ENCODE measurements around the gene HEPHL1. TPM values are rescaled to one million over a fixed set of nuclear protein-coding genes. Genes with fewer than 3 reads are reported as not detected.
A peak's percentile ranks its signal among the peaks of the same experiment; 100 is the strongest.

HEPHL1 gene
- total and polyA plus RNA-seq, 2 donors (not counting 1 experiment from before 2014, with no cell fraction given), result not detected

DNA sequence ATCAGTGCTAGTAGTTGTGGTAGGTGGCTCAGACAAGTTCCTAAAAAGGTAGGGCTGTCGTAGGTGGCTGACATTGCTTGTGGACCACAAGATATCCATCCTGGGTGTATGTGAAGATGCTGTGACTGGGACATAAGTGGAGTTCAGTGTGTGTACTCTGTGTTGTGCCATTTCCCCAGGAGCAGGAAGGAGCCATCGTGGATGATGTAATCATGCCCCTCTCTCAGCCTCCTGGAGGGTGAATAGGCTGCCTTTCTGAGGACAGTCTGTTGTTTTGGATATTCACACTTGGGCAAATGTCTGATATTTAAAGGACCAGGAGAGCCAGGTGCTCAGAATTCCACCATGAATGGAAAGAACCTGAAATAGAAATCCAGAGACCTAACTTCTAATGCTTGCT is 2.7 kb downstream of the HEPHL1 start:
- H3K4me1 ChIP-seq (ENCODE audit: control insufficient read depth, extremely low read depth, insufficient read depth, low read length), result no peaks in the 10 kb centered on the region
- no peak overlapping the region for H3K9ac ChIP-seq (ENCODE audit: insufficient read depth, low read length)
- H4K20me1 ChIP-seq (ENCODE audit: control insufficient read depth, extremely low read depth, insufficient read depth, low read length), result no peaks in the 10 kb centered on the region
- no peaks in the 10 kb centered on the region for H3K9me3 ChIP-seq (ENCODE audit: control insufficient read depth, insufficient read depth, low read depth, low read length)
- H3K36me3 ChIP-seq (ENCODE audit: control insufficient read depth, insufficient read depth, low read length), result no peaks in the 10 kb centered on the region
- TF ChIP-seq, protein P1, sequence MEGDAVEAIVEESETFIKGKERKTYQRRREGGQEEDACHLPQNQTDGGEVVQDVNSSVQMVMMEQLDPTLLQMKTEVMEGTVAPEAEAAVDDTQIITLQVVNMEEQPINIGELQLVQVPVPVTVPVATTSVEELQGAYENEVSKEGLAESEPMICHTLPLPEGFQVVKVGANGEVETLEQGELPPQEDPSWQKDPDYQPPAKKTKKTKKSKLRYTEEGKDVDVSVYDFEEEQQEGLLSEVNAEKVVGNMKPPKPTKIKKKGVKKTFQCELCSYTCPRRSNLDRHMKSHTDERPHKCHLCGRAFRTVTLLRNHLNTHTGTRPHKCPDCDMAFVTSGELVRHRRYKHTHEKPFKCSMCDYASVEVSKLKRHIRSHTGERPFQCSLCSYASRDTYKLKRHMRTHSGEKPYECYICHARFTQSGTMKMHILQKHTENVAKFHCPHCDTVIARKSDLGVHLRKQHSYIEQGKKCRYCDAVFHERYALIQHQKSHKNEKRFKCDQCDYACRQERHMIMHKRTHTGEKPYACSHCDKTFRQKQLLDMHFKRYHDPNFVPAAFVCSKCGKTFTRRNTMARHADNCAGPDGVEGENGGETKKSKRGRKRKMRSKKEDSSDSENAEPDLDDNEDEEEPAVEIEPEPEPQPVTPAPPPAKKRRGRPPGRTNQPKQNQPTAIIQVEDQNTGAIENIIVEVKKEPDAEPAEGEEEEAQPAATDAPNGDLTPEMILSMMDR (conservative IDR thresholded peaks at IDR 0.05 in 1 of 2, IDR thresholded peaks at IDR 0.05 in 1 of 2; ENCODE audit: low read depth in 1 of 2, low read length in 2 of 2), result no peak
- TF ChIP-seq EZH2 (IDR thresholded peaks at IDR 0.05; ENCODE audit: low read length, missing control alignments), result no peak
- H3K27me3 ChIP-seq (ENCODE audit: control insufficient read depth, insufficient read depth, low read length), result no peaks in the 10 kb centered on the region
- DNase-seq (ENCODE audit: low read depth in 2 of 2), result no peak
- H3K79me2 ChIP-seq (ENCODE audit: control insufficient read depth, insufficient read depth, low read length), result no peaks in the 10 kb centered on the region
- no peak overlapping the region for H2AFZ ChIP-seq (ENCODE audit: low read length)
- no peak overlapping the region for H3K4me2 ChIP-seq (ENCODE audit: extremely low read depth, insufficient read depth, low read length)
- no peak overlapping the region for H3K4me3 ChIP-seq (replicated peaks in 1 of 4; ENCODE audit: control extremely low read depth in 1 of 4, insufficient read depth in 1 of 4, low read depth in 3 of 4, low read length in 4 of 4)
- H3K27ac ChIP-seq (ENCODE audit: insufficient read depth, low read length), result no peak overlapping the region

DNA sequence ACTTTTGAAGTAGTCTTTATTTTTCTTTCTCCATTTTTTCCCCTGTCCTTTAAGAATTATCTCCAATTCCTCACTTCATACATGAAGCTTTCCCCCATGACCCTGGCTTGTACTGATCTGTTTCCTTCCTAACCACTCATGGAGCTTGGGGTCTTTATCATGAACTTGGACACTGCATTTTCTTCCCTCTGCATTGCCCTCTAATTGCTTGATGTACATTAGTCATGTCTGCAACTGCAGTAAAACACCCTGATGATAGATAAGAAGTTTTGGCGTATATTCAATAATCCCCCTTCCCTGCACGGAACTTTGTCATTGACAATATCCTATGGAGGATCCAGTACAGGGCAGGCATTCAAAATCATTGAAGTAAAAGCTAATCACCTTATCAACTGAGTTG is 3.4 kb downstream of the HEPHL1 start:
- DNase-seq (ENCODE audit: low read depth in 2 of 2), result no peak
- Histone ChIP-seq H3K4me3 (replicated peaks in 1 of 4; ENCODE audit: control extremely low read depth in 1 of 4, insufficient read depth in 1 of 4, low read depth in 3 of 4, low read length in 4 of 4) (no peak overlapping the region), H3K9ac (ENCODE audit: insufficient read depth, low read length) (no peak overlapping the region), H2AFZ (ENCODE audit: low read length) (no peak overlapping the region), H3K4me1 (ENCODE audit: control insufficient read depth, extremely low read depth, insufficient read depth, low read length) (no peaks in the 10 kb centered on the region), H3K4me2 (ENCODE audit: extremely low read depth, insufficient read depth, low read length) (no peak overlapping the region), H3K79me2 (ENCODE audit: control insufficient read depth, insufficient read depth, low read length) (no peaks in the 10 kb centered on the region), H3K27me3 (ENCODE audit: control insufficient read depth, insufficient read depth, low read length) (no peaks in the 10 kb centered on the region), H3K9me3 (ENCODE audit: control insufficient read depth, insufficient read depth, low read depth, low read length) (no peaks in the 10 kb centered on the region), H4K20me1 (ENCODE audit: control insufficient read depth, extremely low read depth, insufficient read depth, low read length) (no peaks in the 10 kb centered on the region), H3K27ac (ENCODE audit: insufficient read depth, low read length) (no peak overlapping the region), H3K36me3 (ENCODE audit: control insufficient read depth, insufficient read depth, low read length) (no peaks in the 10 kb centered on the region)
- TF ChIP-seq, protein P1 (conservative IDR thresholded peaks at IDR 0.05 in 1 of 2, IDR thresholded peaks at IDR 0.05 in 1 of 2; ENCODE audit: low read depth in 1 of 2, low read length in 2 of 2), result no peak
- no peak for TF ChIP-seq EZH2 (IDR thresholded peaks at IDR 0.05; ENCODE audit: low read length, missing control alignments)

DNA sequence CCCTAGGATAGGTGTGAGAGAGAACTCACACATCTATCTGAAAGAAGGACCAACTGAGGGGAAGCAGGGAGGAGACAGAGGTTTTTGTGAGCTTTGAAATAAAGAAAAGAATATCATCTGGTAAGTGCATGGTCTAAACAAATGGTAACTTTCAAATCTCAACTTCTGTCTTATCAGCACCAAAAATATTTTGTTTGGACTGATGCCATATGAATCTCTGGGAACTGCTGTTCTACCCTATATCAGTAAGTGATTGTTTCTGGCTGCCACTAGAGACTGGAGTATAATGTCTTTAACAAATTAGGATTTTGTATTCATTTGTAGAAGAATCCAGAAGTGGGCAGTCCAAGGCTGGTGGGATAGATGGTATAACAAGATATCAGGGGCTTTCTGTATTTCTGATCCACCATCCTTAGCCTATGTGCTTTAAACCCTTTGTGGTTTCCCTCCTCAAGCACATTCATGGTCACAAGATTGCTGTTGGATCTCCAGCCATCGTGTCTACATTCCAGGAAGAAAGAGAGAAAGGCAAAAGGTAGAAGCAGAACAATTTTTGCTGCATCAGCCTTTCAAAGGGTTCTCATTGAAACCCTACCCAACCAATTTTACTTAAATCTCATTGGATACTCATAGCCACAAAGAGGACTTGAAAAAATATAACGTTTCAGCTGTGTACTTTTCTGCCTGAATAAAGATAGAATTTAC is 4.7 kb downstream of the HEPHL1 start:
- no peaks in the 10 kb centered on the region for H3K27me3 ChIP-seq (ENCODE audit: control insufficient read depth, insufficient read depth, low read length)
- no peak overlapping the region for H3K27ac ChIP-seq (ENCODE audit: insufficient read depth, low read length)
- TF ChIP-seq EZH2 (IDR thresholded peaks at IDR 0.05; ENCODE audit: low read length, missing control alignments), result no peak
- TF ChIP-seq, protein P1 (conservative IDR thresholded peaks at IDR 0.05 in 1 of 2, IDR thresholded peaks at IDR 0.05 in 1 of 2; ENCODE audit: low read depth in 1 of 2, low read length in 2 of 2), result no peak
- H3K4me3 ChIP-seq (replicated peaks in 1 of 4; ENCODE audit: control extremely low read depth in 1 of 4, insufficient read depth in 1 of 4, low read depth in 3 of 4, low read length in 4 of 4), result no peak overlapping the region
- H4K20me1 ChIP-seq (ENCODE audit: control insufficient read depth, extremely low read depth, insufficient read depth, low read length), result no peaks in the 10 kb centered on the region
- no peak overlapping the region for H3K9ac ChIP-seq (ENCODE audit: insufficient read depth, low read length)
- no peak overlapping the region for H3K4me2 ChIP-seq (ENCODE audit: extremely low read depth, insufficient read depth, low read length)
- no peaks in the 10 kb centered on the region for H3K9me3 ChIP-seq (ENCODE audit: control insufficient read depth, insufficient read depth, low read depth, low read length)
- DNase-seq (ENCODE audit: low read depth in 2 of 2), result peak; percentile 39 to 79
- H3K79me2 ChIP-seq (ENCODE audit: control insufficient read depth, insufficient read depth, low read length), result no peaks in the 10 kb centered on the region
- no peaks in the 10 kb centered on the region for H3K4me1 ChIP-seq (ENCODE audit: control insufficient read depth, extremely low read depth, insufficient read depth, low read length)
- no peak overlapping the region for H2AFZ ChIP-seq (ENCODE audit: low read length)
- H3K36me3 ChIP-seq (ENCODE audit: control insufficient read depth, insufficient read depth, low read length), result no peaks in the 10 kb centered on the region
